CD4-positive, CD25-positive, alpha-beta regulatory T cell (primary cell): Measurements from ENCODE around the gene ADAMTS8. TPM values are rescaled to one million over a fixed set of nuclear protein-coding genes. Genes with fewer than 3 reads are reported as not detected.

Experiments
- polyA plus RNA-seq, 4 donors: library from polyadenylated mRNA; unstranded; fragments of 300-500 nt; fragmentation: Illumina TruSeq; gene quantifications; one replicate each; pipeline ENCODE4 v1.2.3, GENCODE V29; 2021
- total RNA-seq: library from RNA; stranded (reverse); gene quantifications from one replicate; pipeline ENCODE4 v1.2.3, GENCODE V29; 2022

ADAMTS8 gene
- total and polyA plus RNA-seq, 5 donors from 2014 or later = 0.18 TPM; not detected in 4

Other genes with a start within 250 kb of the ADAMTS8 start
- 46.7 TPM for gene ZBTB44, start 113.7 kb downstream of the ADAMTS8 start, total RNA-seq
- 1 to 10 TPM; 4.4 to 6.3 (median 5.9) TPM for gene ZBTB44, start 113.7 kb downstream of the ADAMTS8 start, polyA plus RNA-seq
- gene ADAMTS15, start 20.0 kb upstream of the ADAMTS8 start, total RNA-seq = not detected
- not detected for gene ADAMTS15, start 20.0 kb upstream of the ADAMTS8 start, polyA plus RNA-seq